GM23338 (cell line): ENCODE data around the gene TAF13. TPM values are rescaled to one million over a fixed set of nuclear protein-coding genes. Genes with fewer than 3 reads are reported as not detected.
A peak's percentile ranks its signal among the peaks of the same experiment; 100 is the strongest.

Experiments
- ATAC-seq: fragments of 200-7000 bp; cut with Tn5 transposase; 3 replicates; pipeline ENCODE4 v1.9.1; 2020
- DNase-seq: peaks from one replicate; pipeline ENCODE4 v3.0.0-alpha.2; 2015; ENCODE audit warnings: low spot score
- H2AFZ ChIP-seq: fragments of 200-600 bp; sonication (generic); 2 replicates; pipeline ENCODE4 v1.8.0; 2016; ENCODE audit warnings: antibody characterized with exemption, mild to moderate bottlenecking, moderate library complexity
- H3F3A ChIP-seq: fragments of 200-600 bp; sonication (generic); replicated peaks from 2 replicates; pipeline ENCODE4 v1.8.0; 2017; ENCODE audit warnings: antibody characterized with exemption, mixed run types, low read depth
- H3K27ac ChIP-seq: fragments of 200-600 bp; sonication (generic); 2 replicates; pipeline ENCODE4 v1.6.1; 2016; ENCODE audit warnings: low read depth
- H3K27me3 ChIP-seq: fragments of 200-600 bp; sonication (generic); 2 replicates; pipeline ENCODE4 v1.8.0; 2016; ENCODE audit warnings: mild to moderate bottlenecking, mixed run types, moderate library complexity; ENCODE audit not compliant: insufficient read depth
- H3K36me3 ChIP-seq: fragments of 200-600 bp; sonication (generic); 2 replicates; pipeline ENCODE4 v1.8.0; 2016; ENCODE audit warnings: mild to moderate bottlenecking; ENCODE audit not compliant: insufficient read depth
- H3K4me1 ChIP-seq: fragments of 200-600 bp; sonication (generic); 2 replicates; pipeline ENCODE4 v1.8.0; 2016; ENCODE audit warnings: mild to moderate bottlenecking, moderate library complexity; ENCODE audit not compliant: insufficient read depth
- H3K4me2 ChIP-seq: fragments of 200-600 bp; sonication (generic); 2 replicates; pipeline ENCODE4 v1.7.1; 2017; ENCODE audit warnings: mixed run types
- H3K4me3 ChIP-seq: fragments of 200-600 bp; sonication (generic); 2 replicates; pipeline ENCODE4 v1.6.1; 2016; ENCODE audit warnings: mixed run types
- H3K79me2 ChIP-seq: fragments of 200-600 bp; sonication (generic); replicated peaks from 2 replicates; pipeline ENCODE4 v1.8.0; 2017; ENCODE audit warnings: mild to moderate bottlenecking; ENCODE audit not compliant: insufficient read depth
- H3K9me2 ChIP-seq: fragments of 200-600 bp; sonication (generic); 2 replicates; pipeline ENCODE4 v1.8.0; 2017; ENCODE audit not compliant: insufficient read depth
- H4K20me1 ChIP-seq: fragments of 200-600 bp; sonication (generic); replicated peaks from 2 replicates; pipeline ENCODE4 v1.8.0; 2017; ENCODE audit warnings: mild to moderate bottlenecking; ENCODE audit not compliant: insufficient read depth
- H3K27ac Mint-ChIP-seq: 2 replicates; pipeline ENCODE4 v1.8.0; 2020; ENCODE audit warnings: inconsistent platforms, mild to moderate bottlenecking, moderate library complexity, mixed read lengths
- H3K27me3 Mint-ChIP-seq: 3 replicates; pipeline ENCODE4 v1.8.0; 2022; ENCODE audit warnings: low read depth, mild to moderate bottlenecking, moderate library complexity, mixed read lengths, inconsistent platforms; ENCODE audit not compliant: insufficient read depth, poor library complexity
- H3K36me3 Mint-ChIP-seq: 3 replicates; pipeline ENCODE4 v1.8.0; 2021; ENCODE audit warnings: low read depth, mild to moderate bottlenecking, inconsistent platforms, moderate library complexity, mixed read lengths
- H3K4me1 Mint-ChIP-seq: 3 replicates; pipeline ENCODE4 v1.8.0; 2020; ENCODE audit warnings: mild to moderate bottlenecking, inconsistent platforms, mixed read lengths
- H3K4me3 Mint-ChIP-seq: 3 replicates; pipeline ENCODE4 v1.8.0; 2021; ENCODE audit warnings: moderate library complexity, mild to moderate bottlenecking, inconsistent platforms, mixed read lengths
- H3K9me3 Mint-ChIP-seq: 3 replicates; pipeline ENCODE4 v1.8.0; 2020; ENCODE audit warnings: moderate library complexity, mild to moderate bottlenecking, inconsistent platforms, mixed read lengths
- CREB1 ChIP-seq: fragments of 250-450 bp; sonication (Bioruptor Pico); IDR thresholded peaks from 2 replicates; pipeline ENCODE4 v1.5.0; 2020; ENCODE audit warnings: low read depth, mild to moderate bottlenecking, moderate library complexity
- EZH2 ChIP-seq: fragments of 200-600 bp; sonication (generic); IDR thresholded peaks from one replicate; pipeline ENCODE4 v1.8.0; 2017; ENCODE audit warnings: antibody characterized with exemption, mild to moderate bottlenecking, low read depth; ENCODE audit not compliant: unreplicated experiment
- JUNB ChIP-seq: IDR thresholded peaks from one replicate; pipeline ENCODE4 v1.6.1; 2016; ENCODE audit warnings: antibody characterized with exemption; ENCODE audit not compliant: unreplicated experiment
- NANOG ChIP-seq: IDR thresholded peaks from 2 replicates; pipeline ENCODE4 v1.6.1; 2016; ENCODE audit warnings: antibody characterized with exemption, borderline replicate concordance
- POLR2AphosphoS5 ChIP-seq: IDR thresholded peaks from 2 replicates; pipeline ENCODE4 v1.6.1; 2016; ENCODE audit warnings: antibody characterized with exemption, low read depth
- STAT1 ChIP-seq: IDR thresholded peaks from one replicate; pipeline ENCODE4 v1.6.1; 2016; ENCODE audit warnings: antibody characterized with exemption; ENCODE audit not compliant: unreplicated experiment
- ZNF114 ChIP-seq: fragments of 250-450 bp; sonication (Bioruptor Pico); IDR thresholded peaks from 2 replicates; pipeline ENCODE4 v1.5.0; 2020; ENCODE audit warnings: mild to moderate bottlenecking, moderate library complexity
- ZNF331 ChIP-seq: fragments of 250-450 bp; sonication (Bioruptor Pico); IDR thresholded peaks from 2 replicates; pipeline ENCODE4 v1.5.0; 2020; ENCODE audit warnings: low read depth, mild to moderate bottlenecking, moderate library complexity
- polyA plus RNA-seq: library from polyadenylated mRNA; unstranded; fragments of >200 nt; fragmentation: Nextera tagmentation; extraction: Ambion mirVana; gene quantifications from 2 replicates; pipeline ENCODE4 v1.2.1, GENCODE V29; 2016
- total RNA-seq: library from RNA; depleted of rRNA; stranded (reverse); fragments of >200 nt; shearing (Covaris generic); gene quantifications from 2 replicates; pipeline ENCODE4 v1.2.3, GENCODE V29; 2014
- TF ChIP-seq, protein P1 (sequence below), 2 experiments: fragments of 200-600 bp in 1 of 2; sonication (generic) in 1 of 2; conservative IDR thresholded peaks; 2 replicates each; pipeline versions ENCODE4 v1.5.1 to v1.6.1; 2016 to 2017; ENCODE audit warnings: antibody characterized with exemption in 2 of 2, low read depth in 2 of 2, mild to moderate bottlenecking in 2 of 2, moderate library complexity in 1 of 2
- TF ChIP-seq, protein P2 (sequence below): IDR thresholded peaks from one replicate; pipeline ENCODE4 v1.6.1; 2018; ENCODE audit warnings: antibody characterized with exemption; ENCODE audit not compliant: unreplicated experiment
- TF ChIP-seq, protein P3 (sequence below): IDR thresholded peaks from 2 replicates; pipeline ENCODE4 v1.6.1; 2016; ENCODE audit warnings: antibody characterized with exemption

Gene TAF13
- total and polyA plus RNA-seq, 2 experiments from 2014 or later = 43.7 to 55.8 TPM

DNA sequence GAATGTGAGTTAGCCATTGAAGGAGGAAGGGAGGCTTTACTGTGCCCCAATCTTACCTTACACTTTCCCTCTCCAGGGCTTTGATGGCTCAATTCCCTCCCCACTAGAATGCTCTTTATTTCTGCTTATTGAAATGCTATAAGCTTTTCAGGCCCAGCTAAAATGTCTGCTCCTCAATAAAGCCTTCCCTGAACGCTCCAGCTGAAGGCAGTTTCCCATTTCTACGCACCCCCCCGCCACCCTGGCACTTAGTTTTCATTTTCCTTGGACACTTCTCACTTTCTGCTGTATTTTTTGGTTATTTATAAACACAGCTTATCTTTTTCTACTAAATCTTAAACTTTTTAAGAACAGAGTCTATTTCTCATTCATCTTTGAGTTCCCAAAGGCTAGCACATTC, 7.7 kb upstream of the TAF13 start:
- Mint-ChIP-seq H3K27ac (no peak overlapping the region), H3K4me1 (peaks cover 30% of the 10 kb centered on the region), H3K36me3 (peaks cover 3% of the 10 kb centered on the region; the same call in 2 of the 3 replicates), H3K9me3 (no peaks in the 10 kb centered on the region; the same call in 2 of the 3 replicates), H3K27me3 (peaks cover 7% of the 10 kb centered on the region), H3K4me3 (no peak overlapping the region)
- Histone ChIP-seq H2AFZ (peak overlapping the region; percentile 53), H3K4me2 (peak overlapping the region; percentile 28; the same call in 1 of the 2 replicates), H3K27me3 (no peaks in the 10 kb centered on the region), H3K79me2 (no peaks in the 10 kb centered on the region), H3K9me2 (no peaks in the 10 kb centered on the region), H3K4me1 (peaks cover 21% of the 10 kb centered on the region), H3K27ac (no peak overlapping the region), H3F3A (no peaks in the 10 kb centered on the region; the same call in 1 of the 2 replicates), H4K20me1 (no peaks in the 10 kb centered on the region), H3K4me3 (no peak overlapping the region), H3K36me3 (no peaks in the 10 kb centered on the region)
- DNase-seq (no peak), ATAC-seq (no peak)
- TF ChIP-seq POLR2AphosphoS5 = no peak
- TF ChIP-seq, protein P1, sequence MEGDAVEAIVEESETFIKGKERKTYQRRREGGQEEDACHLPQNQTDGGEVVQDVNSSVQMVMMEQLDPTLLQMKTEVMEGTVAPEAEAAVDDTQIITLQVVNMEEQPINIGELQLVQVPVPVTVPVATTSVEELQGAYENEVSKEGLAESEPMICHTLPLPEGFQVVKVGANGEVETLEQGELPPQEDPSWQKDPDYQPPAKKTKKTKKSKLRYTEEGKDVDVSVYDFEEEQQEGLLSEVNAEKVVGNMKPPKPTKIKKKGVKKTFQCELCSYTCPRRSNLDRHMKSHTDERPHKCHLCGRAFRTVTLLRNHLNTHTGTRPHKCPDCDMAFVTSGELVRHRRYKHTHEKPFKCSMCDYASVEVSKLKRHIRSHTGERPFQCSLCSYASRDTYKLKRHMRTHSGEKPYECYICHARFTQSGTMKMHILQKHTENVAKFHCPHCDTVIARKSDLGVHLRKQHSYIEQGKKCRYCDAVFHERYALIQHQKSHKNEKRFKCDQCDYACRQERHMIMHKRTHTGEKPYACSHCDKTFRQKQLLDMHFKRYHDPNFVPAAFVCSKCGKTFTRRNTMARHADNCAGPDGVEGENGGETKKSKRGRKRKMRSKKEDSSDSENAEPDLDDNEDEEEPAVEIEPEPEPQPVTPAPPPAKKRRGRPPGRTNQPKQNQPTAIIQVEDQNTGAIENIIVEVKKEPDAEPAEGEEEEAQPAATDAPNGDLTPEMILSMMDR (conservative IDR thresholded peaks at IDR 0.05; ENCODE audit: low read depth in 2 of 2) = no peak
- TF ChIP-seq, protein P2, sequence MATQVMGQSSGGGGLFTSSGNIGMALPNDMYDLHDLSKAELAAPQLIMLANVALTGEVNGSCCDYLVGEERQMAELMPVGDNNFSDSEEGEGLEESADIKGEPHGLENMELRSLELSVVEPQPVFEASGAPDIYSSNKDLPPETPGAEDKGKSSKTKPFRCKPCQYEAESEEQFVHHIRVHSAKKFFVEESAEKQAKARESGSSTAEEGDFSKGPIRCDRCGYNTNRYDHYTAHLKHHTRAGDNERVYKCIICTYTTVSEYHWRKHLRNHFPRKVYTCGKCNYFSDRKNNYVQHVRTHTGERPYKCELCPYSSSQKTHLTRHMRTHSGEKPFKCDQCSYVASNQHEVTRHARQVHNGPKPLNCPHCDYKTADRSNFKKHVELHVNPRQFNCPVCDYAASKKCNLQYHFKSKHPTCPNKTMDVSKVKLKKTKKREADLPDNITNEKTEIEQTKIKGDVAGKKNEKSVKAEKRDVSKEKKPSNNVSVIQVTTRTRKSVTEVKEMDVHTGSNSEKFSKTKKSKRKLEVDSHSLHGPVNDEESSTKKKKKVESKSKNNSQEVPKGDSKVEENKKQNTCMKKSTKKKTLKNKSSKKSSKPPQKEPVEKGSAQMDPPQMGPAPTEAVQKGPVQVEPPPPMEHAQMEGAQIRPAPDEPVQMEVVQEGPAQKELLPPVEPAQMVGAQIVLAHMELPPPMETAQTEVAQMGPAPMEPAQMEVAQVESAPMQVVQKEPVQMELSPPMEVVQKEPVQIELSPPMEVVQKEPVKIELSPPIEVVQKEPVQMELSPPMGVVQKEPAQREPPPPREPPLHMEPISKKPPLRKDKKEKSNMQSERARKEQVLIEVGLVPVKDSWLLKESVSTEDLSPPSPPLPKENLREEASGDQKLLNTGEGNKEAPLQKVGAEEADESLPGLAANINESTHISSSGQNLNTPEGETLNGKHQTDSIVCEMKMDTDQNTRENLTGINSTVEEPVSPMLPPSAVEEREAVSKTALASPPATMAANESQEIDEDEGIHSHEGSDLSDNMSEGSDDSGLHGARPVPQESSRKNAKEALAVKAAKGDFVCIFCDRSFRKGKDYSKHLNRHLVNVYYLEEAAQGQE = no peak

DNA sequence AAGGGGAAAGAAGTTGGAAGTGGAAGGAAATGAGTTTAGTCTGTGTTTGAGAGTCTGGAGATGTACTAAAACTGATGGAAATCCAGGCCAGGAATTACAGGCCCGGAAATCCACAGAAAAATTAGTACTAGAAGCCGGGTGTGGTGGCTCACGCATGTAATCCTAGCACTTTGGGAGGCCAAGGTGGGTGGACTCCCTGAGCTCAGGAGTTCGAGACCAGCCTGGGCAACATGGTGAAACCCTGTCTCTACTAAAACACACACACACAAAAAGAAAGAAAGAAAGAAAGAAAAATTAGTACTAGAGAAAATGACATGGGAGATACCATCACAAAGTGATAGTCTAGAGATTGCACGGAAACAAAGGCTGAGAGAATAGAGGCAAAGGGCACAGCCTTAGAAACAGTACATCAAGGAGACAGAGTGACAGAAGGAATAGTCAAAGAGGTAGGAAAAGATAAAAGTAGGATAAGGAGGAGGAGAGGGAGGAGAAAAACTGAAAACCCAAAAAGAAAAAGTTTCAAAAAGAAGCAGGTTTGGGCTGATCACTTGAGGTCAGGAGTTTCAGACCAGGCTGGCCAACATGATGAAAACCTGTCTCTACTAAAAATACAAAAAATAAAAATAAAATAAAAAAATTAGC, 4.8 kb upstream of the TAF13 start:
- H3K4me3 Mint-ChIP-seq = peak overlapping the region; percentile 23; the same call in 1 of the 3 replicates
- H3K36me3 Mint-ChIP-seq = peaks cover 6% of the 10 kb centered on the region
- Histone ChIP-seq H3F3A (peaks cover 4% of the 10 kb centered on the region; the same call in 1 of the 2 replicates), H3K4me1 (peaks cover 21% of the 10 kb centered on the region), H3K79me2 (peaks cover 1% of the 10 kb centered on the region), H4K20me1 (no peaks in the 10 kb centered on the region), H3K27me3 (no peaks in the 10 kb centered on the region), H3K9me2 (no peaks in the 10 kb centered on the region), H2AFZ (peak overlapping the region; percentile 38; the same call in 1 of the 2 replicates), H3K4me2 (peak overlapping the region; percentile 35), H3K4me3 (peak overlapping the region; percentile 20; the same call in 1 of the 2 replicates), H3K27ac (peak overlapping the region; percentile 50), H3K36me3 (no peaks in the 10 kb centered on the region)
- H3K27me3 Mint-ChIP-seq = peaks cover 4% of the 10 kb centered on the region
- H3K4me1 Mint-ChIP-seq = peaks cover 36% of the 10 kb centered on the region
- H3K9me3 Mint-ChIP-seq = peaks cover 4% of the 10 kb centered on the region; the same call in 1 of the 3 replicates
- peak overlapping the region; percentile 88; the same call in 1 of the 2 replicates for H3K27ac Mint-ChIP-seq
- ATAC-seq (no peak), DNase-seq (no peak)
- TF ChIP-seq NANOG = no peak
- TF ChIP-seq, protein P3, sequence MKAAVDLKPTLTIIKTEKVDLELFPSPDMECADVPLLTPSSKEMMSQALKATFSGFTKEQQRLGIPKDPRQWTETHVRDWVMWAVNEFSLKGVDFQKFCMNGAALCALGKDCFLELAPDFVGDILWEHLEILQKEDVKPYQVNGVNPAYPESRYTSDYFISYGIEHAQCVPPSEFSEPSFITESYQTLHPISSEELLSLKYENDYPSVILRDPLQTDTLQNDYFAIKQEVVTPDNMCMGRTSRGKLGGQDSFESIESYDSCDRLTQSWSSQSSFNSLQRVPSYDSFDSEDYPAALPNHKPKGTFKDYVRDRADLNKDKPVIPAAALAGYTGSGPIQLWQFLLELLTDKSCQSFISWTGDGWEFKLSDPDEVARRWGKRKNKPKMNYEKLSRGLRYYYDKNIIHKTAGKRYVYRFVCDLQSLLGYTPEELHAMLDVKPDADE = no peak
- TF ChIP-seq STAT1 = no peak
- no peak for TF ChIP-seq CREB1 (CRISPR knock-in tag)
- no peak for TF ChIP-seq JUNB
- TF ChIP-seq ZNF114 (CRISPR knock-in tag) = no peak
- TF ChIP-seq, protein P2 = no peak
- no peak for TF ChIP-seq ZNF331 (CRISPR knock-in tag)
- no peak for TF ChIP-seq POLR2AphosphoS5
- TF ChIP-seq EZH2 = no peak
